Adrenal gland (tissue), 12 donors: ENCODE measurements around the gene APP. TPM values are rescaled to one million over a fixed set of nuclear protein-coding genes. Genes with fewer than 3 reads are reported as not detected.

Source experiments
- DNase-seq, 7 donors: peaks; one replicate each; pipeline ENCODE4 v3.0.0-alpha.2; 2019 to 2020
- H3K27ac ChIP-seq, 5 donors: fragments of 200-600 bp; sonication (generic) in 4 of 5; 1 replicate in 3 of 5; 2 replicates in 2 of 5; pipeline versions ENCODE4 v1.5.1 to v1.8.0; 2016 to 2020; ENCODE audit warnings: mild to moderate bottlenecking in 1 of 5
- H3K27me3 ChIP-seq: fragments of 200-600 bp; 2 replicates; pipeline ENCODE4 v1.8.0; 2021
- H3K36me3 ChIP-seq, 2 donors: fragments of 200-600 bp; replicated peaks in 1 of 2; 1 replicate in 1 of 2; 2 replicates in 1 of 2; pipeline versions ENCODE4 v1.5.1 to v1.8.0; 2018 to 2022
- H3K4me1 ChIP-seq, 2 donors: fragments of 200-600 bp; replicated peaks in 1 of 2; 1 replicate in 1 of 2; 2 replicates in 1 of 2; pipeline versions ENCODE4 v1.5.1 to v1.8.0; 2018 to 2021
- H3K4me3 ChIP-seq, 4 donors: fragments of 200-600 bp; sonication (generic) in 3 of 4; one replicate each; pipeline ENCODE4 v1.5.1; 2016 to 2018
- H3K9me3 ChIP-seq, 3 donors: fragments of 200-600 bp; sonication (generic) in 1 of 3; replicated peaks in 1 of 3; 1 replicate in 2 of 3; 2 replicates in 1 of 3; pipeline versions ENCODE4 v1.5.1 to v1.8.0; 2016 to 2021
- POLR2A ChIP-seq, 2 donors: fragments of 450-650 bp; IDR thresholded peaks; one replicate each; pipeline ENCODE4 v1.6.1; 2017; ENCODE audit warnings: antibody characterized with exemption in 2 of 2, mild to moderate bottlenecking in 2 of 2, moderate library complexity in 1 of 2
- WGBS, 4 donors: extraction: QIAGEN DNeasy Blood & Tissue Kit in 2 of 4; methylation state at CpG; one replicate each; pipeline versions ENCODE4 v1.1.5 to v1.1.7; 2013 to 2017; 5-methylcytosine and 5-hydroxymethylcytosine counted together
- intact Hi-C, 2 donors: fragments of 100-400 bp; cut with DNase I; formaldehyde crosslinking; loops; one replicate each; pipeline versions ENCODE4 v1.14.1 to v1.15.0; 2022 to 2023
- polyA plus RNA-seq, 3 donors: library from polyadenylated mRNA; stranded (reverse); fragments of 200-250 nt in 2 of 3; fragments of 350-450 nt in 1 of 3; fragmentation: Illumina TruSeq in 1 of 3; extraction: RNeasy Lipid Tissue Mini Kit (QIAGEN cat#74804) in 1 of 3; gene quantifications; one replicate each; pipeline ENCODE4 v1.2.3, GENCODE V29; 2013 to 2014
- total RNA-seq, 9 donors: library from RNA; depleted of rRNA in 4 of 9; stranded (reverse); fragments of >200 nt in 4 of 9; fragments of 120-200 nt in 1 of 9; fragmentation: NEBNext Ultra II Directional in 1 of 9; extraction: Animal tissue kit (Norgen Biotek cat#: 25700) in 1 of 9; gene quantifications; one replicate each; pipeline versions ENCODE4 v1.1.0 to v1.2.4, GENCODE V29; 2013 to 2023
- TF ChIP-seq, protein P1 (sequence below), 6 experiments: fragments of 450-650 bp in 4 of 6; fragments of 200-600 bp in 2 of 6; sonication (generic) in 1 of 6; IDR thresholded peaks; 1 replicate in 5 of 6; 2 replicates in 1 of 6; pipeline versions ENCODE4 v1.5.1 to v1.8.0; 2016 to 2021; ENCODE audit warnings: antibody characterized with exemption in 6 of 6, mild to moderate bottlenecking in 2 of 6, moderate library complexity in 1 of 6
- donor health status: healthy with polysubstance abuse.
- donor health status: Bipolar disorder and iron deficiency.
- donor health status: DM: yes; HTN: yes; CAD: no.
- donor health status: DM: no; HTN: no; CAD: no.
- donor health status: DM: no; HTN: no; CAD: no.
- donor health status: DM: yes; HTN: yes; CAD: no.

Gene APP
- total and polyA plus RNA-seq, 12 donors: 161 to 1,079 (median 710) TPM

DNA sequence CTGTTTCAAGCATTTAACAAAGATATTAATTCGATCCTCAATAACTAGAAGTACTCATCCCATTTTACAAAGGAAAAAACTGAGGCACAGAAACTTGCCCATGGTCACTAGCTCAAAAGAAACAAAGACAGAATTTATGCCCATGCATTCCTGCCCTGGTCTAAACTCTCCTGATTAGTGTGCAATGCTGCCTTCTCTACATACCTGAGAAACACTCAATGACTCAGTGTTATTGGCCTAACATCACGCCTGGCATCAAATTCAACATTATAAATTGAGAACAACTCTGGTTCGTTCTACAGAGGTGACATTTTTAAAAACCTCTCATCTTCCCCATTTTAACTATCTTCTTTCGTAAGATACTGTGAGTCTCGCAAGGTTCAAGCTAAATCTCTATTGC lies 5.2 kb downstream of the APP start:
- WGBS, 4 donors: 62 to 73% (median 71%) methylated on average over 5 of the region's 5 CpGs
- no peak overlapping the region for H3K4me3 ChIP-seq

DNA sequence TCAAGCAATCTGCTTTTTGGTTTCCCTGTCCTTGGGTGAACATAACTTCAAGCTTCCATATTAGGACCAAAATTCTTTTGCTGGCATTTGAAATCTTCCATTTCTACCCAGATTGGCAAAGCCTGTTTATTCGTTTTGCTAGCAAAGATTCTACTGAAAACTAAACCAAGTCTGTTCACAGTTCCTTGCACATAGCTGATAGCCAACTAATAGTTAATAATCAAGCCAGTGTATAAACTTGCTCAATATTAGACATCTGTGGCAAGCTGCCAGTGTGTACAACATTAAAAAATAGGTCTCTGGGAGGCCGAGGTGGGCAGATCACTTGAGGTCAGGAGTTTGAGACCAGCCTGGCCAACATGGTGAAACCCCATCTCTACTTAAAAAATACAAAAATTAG lies 6.3 kb downstream of the APP start:
- Histone ChIP-seq H3K27me3 (no peaks in the 10 kb centered on the region), H3K27ac (no peak overlapping the region), H3K36me3 (no peaks in the 10 kb centered on the region), H3K4me3 (no peak overlapping the region), H3K4me1 (peaks cover 24 to 70% of the 10 kb centered on the region in 2 donors), H3K9me3 (no peaks in the 10 kb centered on the region)
- intact Hi-C loops: no loop called here
- TF ChIP-seq, protein P1, sequence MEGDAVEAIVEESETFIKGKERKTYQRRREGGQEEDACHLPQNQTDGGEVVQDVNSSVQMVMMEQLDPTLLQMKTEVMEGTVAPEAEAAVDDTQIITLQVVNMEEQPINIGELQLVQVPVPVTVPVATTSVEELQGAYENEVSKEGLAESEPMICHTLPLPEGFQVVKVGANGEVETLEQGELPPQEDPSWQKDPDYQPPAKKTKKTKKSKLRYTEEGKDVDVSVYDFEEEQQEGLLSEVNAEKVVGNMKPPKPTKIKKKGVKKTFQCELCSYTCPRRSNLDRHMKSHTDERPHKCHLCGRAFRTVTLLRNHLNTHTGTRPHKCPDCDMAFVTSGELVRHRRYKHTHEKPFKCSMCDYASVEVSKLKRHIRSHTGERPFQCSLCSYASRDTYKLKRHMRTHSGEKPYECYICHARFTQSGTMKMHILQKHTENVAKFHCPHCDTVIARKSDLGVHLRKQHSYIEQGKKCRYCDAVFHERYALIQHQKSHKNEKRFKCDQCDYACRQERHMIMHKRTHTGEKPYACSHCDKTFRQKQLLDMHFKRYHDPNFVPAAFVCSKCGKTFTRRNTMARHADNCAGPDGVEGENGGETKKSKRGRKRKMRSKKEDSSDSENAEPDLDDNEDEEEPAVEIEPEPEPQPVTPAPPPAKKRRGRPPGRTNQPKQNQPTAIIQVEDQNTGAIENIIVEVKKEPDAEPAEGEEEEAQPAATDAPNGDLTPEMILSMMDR (IDR thresholded peaks at IDR 0.05): no peak
- no peak for TF ChIP-seq POLR2A (IDR thresholded peaks at IDR 0.05)
- DNase-seq: peak in 1 of 7 donors; percentile 15
- 35 to 48% (median 47%) methylated on average over 2 of the region's 2 CpGs for WGBS, 4 donors

More for the DNA sequence above, 5.2 kb downstream of the APP start:
- no peaks in the 10 kb centered on the region for H3K27me3 ChIP-seq
- no peaks in the 10 kb centered on the region for H3K9me3 ChIP-seq
- intact Hi-C loops: no loop called here
- DNase-seq: no peak
- peak overlapping the region in 1 of 5 donors; percentile 98 for H3K27ac ChIP-seq
- no peak for TF ChIP-seq POLR2A (IDR thresholded peaks at IDR 0.05)
- TF ChIP-seq, protein P1 (IDR thresholded peaks at IDR 0.05): no peak
- H3K36me3 ChIP-seq: no peaks in the 10 kb centered on the region
- H3K4me1 ChIP-seq: peaks cover 24 to 63% of the 10 kb centered on the region in 2 donors

DNA sequence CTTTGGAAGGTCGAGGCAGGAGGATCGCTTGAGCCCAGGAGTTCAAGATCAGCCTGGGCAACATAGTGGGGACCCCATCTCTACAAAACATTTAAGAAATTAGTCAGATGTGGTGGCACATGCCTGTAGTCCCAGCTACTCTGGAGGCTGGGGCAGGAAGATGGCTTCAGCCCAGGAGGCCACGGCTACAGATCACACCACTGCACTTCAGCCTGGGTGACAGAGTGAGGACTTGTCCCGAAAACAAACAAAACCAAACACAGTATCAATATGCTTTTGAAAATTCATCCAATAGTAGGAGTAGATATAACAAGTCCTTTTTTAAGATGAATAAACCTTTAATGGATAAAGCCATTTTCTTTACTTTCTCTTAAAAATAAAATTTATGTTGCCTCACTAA lies 8.5 kb downstream of the APP start:
- no peaks in the 10 kb centered on the region for H3K36me3 ChIP-seq
- H3K9me3 ChIP-seq: no peaks in the 10 kb centered on the region
- intact Hi-C loops: no loop called here
- no peak for TF ChIP-seq POLR2A (IDR thresholded peaks at IDR 0.05)
- TF ChIP-seq, protein P1 (IDR thresholded peaks at IDR 0.05): no peak
- no peak for DNase-seq
- H3K27ac ChIP-seq: no peak overlapping the region
- WGBS, 4 donors: 85 to 94% (median 94%) methylated on average over 4 of the region's 4 CpGs
- no peak overlapping the region for H3K4me3 ChIP-seq
- no peaks in the 10 kb centered on the region for H3K27me3 ChIP-seq
- peaks cover 14 to 65% of the 10 kb centered on the region in 2 donors for H3K4me1 ChIP-seq

DNA sequence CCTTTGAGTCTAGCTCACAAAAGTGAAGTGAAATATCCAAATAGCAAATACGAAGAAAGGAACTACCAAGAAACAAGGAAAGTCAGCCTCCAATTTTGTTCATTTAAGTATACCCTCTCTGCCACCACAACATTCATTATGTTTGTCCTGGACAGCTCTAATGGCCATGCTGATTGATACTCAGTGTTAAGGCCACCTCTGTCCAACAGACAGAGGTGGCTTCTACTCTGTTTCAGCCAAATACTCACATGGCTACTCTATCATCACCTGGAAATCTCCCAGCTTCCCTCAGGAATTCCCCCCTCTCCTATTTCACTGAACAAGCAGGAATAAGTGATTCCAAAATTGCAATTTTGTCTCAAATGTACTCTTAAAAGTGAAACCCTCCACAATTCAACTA lies 10.7 kb downstream of the APP start:
- peaks cover 10 to 46% of the 10 kb centered on the region in 2 donors for H3K4me1 ChIP-seq
- TF ChIP-seq POLR2A (IDR thresholded peaks at IDR 0.05): no peak
- TF ChIP-seq, protein P1 (IDR thresholded peaks at IDR 0.05): no peak
- H3K27me3 ChIP-seq: no peaks in the 10 kb centered on the region
- H3K36me3 ChIP-seq: no peaks in the 10 kb centered on the region
- WGBS, 4 donors: 79 to 92% (median 90%) methylated on average over 1 of the region's 1 CpG
- DNase-seq: no peak
- no peak overlapping the region for H3K27ac ChIP-seq
- intact Hi-C loops: loop anchor here in 1 of 2 donors (10.0 kb wide), 1 partner anchor 135 kb away; no protein-coding TSS in a partner anchor
- no peak overlapping the region for H3K4me3 ChIP-seq
- H3K9me3 ChIP-seq: no peaks in the 10 kb centered on the region
